Activated CD8-positive, alpha-beta T cell treated with anti-CD3 and anti-CD28 coated beads for 36 hours (primary cell): Measurements from ENCODE around the gene ADGRB3. TPM values are rescaled to one million over a fixed set of nuclear protein-coding genes. Genes with fewer than 3 reads are reported as not detected.

Source experiments
- ATAC-seq: fragments of 200-7000 bp; cut with Tn5 transposase; one replicate; pipeline ENCODE4 v1.10.0; 2021; ENCODE audit warnings: mild to moderate bottlenecking, moderate library complexity
- CTCF ChIA-PET: fragments of 350-600 bp; sonication (Branson Sonifier 250); formaldehyde crosslinking; loops from one replicate; lab custom pipeline; 2021; ENCODE audit warnings: antibody characterized with exemption; lab: Charles Lee
- POLR2A ChIA-PET: fragments of 350-600 bp; sonication (Branson Sonifier 250); formaldehyde crosslinking; loops from one replicate; lab custom pipeline; 2021; ENCODE audit warnings: antibody characterized with exemption; lab: Charles Lee
- DNase-seq: peaks from one replicate; pipeline ENCODE4 v3.0.0-alpha.2; 2020
- H3K27ac Mint-ChIP-seq: one replicate; pipeline ENCODE4 v1.8.0; 2021; ENCODE audit warnings: mild to moderate bottlenecking, mixed read lengths
- H3K27me3 Mint-ChIP-seq: one replicate; pipeline ENCODE4 v1.8.0; 2021; ENCODE audit warnings: mixed read lengths
- H3K36me3 Mint-ChIP-seq: one replicate; pipeline ENCODE4 v1.8.0; 2021; ENCODE audit warnings: low read depth, mixed read lengths
- H3K4me1 Mint-ChIP-seq: one replicate; pipeline ENCODE4 v1.8.0; 2021; ENCODE audit warnings: low read depth, mixed read lengths
- H3K4me3 Mint-ChIP-seq: one replicate; pipeline ENCODE4 v1.8.0; 2021; ENCODE audit warnings: mild to moderate bottlenecking, moderate library complexity, mixed read lengths
- H3K9me3 Mint-ChIP-seq: one replicate; pipeline ENCODE4 v1.8.0; 2021; ENCODE audit warnings: mixed read lengths
- CTCF ChIP-seq: fragments of 200-600 bp; IDR thresholded peaks from one replicate; pipeline ENCODE4 v1.8.0; 2022; ENCODE audit warnings: antibody characterized with exemption, mild to moderate bottlenecking
- intact Hi-C: fragments of 100-400 bp; cut with micrococcal nuclease; formaldehyde crosslinking; loops from one replicate; pipeline ENCODE4 v1.10.0; 2022
- total RNA-seq, 2 experiments: library from RNA; stranded (reverse); gene quantifications; one replicate each; pipeline ENCODE4 v1.2.3, GENCODE V29; 2021

Gene ADGRB3
- total RNA-seq, 2 experiments from 2014 or later = not detected

GRCh38 chr6:69390125-69390524 is 755.0 kb downstream of the ADGRB3 start:
- ChIA-PET POLR2A (no interaction called here), CTCF (no interaction called here)
- H3K36me3 Mint-ChIP-seq = no peaks in the 10 kb centered on the region
- H3K4me1 Mint-ChIP-seq = no peaks in the 10 kb centered on the region
- H3K27ac Mint-ChIP-seq = no peak overlapping the region
- no peak overlapping the region for H3K4me3 Mint-ChIP-seq
- no peaks in the 10 kb centered on the region for H3K9me3 Mint-ChIP-seq
- DNase-seq = peak; percentile 5
- no peaks in the 10 kb centered on the region for H3K27me3 Mint-ChIP-seq
- no peak for TF ChIP-seq CTCF
- intact Hi-C loops = no loop called here
- ATAC-seq = no peak

GRCh38 chr6:69391106-69391505 is 756.0 kb downstream of the ADGRB3 start:
- ATAC-seq (no peak), DNase-seq (no peak)
- H3K4me1 Mint-ChIP-seq = no peaks in the 10 kb centered on the region
- no peaks in the 10 kb centered on the region for H3K9me3 Mint-ChIP-seq
- H3K27me3 Mint-ChIP-seq = no peaks in the 10 kb centered on the region
- no peak overlapping the region for H3K27ac Mint-ChIP-seq
- intact Hi-C loops = no loop called here
- ChIA-PET POLR2A (interaction anchor here (0.6 kb wide), 1 partner anchor 622 kb away, joined by 3 read pairs; no protein-coding TSS in a partner anchor), CTCF (no interaction called here)
- TF ChIP-seq CTCF = no peak
- H3K4me3 Mint-ChIP-seq = no peak overlapping the region
- no peaks in the 10 kb centered on the region for H3K36me3 Mint-ChIP-seq

GRCh38 chr6:69392745-69393144 is 757.7 kb downstream of the ADGRB3 start:
- Mint-ChIP-seq H3K27me3 (no peaks in the 10 kb centered on the region), H3K27ac (no peak overlapping the region), H3K9me3 (no peaks in the 10 kb centered on the region), H3K36me3 (no peaks in the 10 kb centered on the region), H3K4me3 (no peak overlapping the region), H3K4me1 (no peaks in the 10 kb centered on the region)
- TF ChIP-seq CTCF = no peak
- no peak for ATAC-seq
- CTCF ChIA-PET = no interaction called here
- POLR2A ChIA-PET = no interaction called here
- intact Hi-C loops = no loop called here
- DNase-seq = no peak

GRCh38 chr6:69398311-69398710 is 763.2 kb downstream of the ADGRB3 start:
- no peak for TF ChIP-seq CTCF
- DNase-seq (no peak), ATAC-seq (no peak)
- CTCF ChIA-PET = no interaction called here
- intact Hi-C loops = no loop called here
- H3K27me3 Mint-ChIP-seq = no peaks in the 10 kb centered on the region
- H3K4me1 Mint-ChIP-seq = no peaks in the 10 kb centered on the region
- H3K4me3 Mint-ChIP-seq = no peak overlapping the region
- no peaks in the 10 kb centered on the region for H3K9me3 Mint-ChIP-seq
- H3K27ac Mint-ChIP-seq = no peak overlapping the region
- POLR2A ChIA-PET = no interaction called here
- no peaks in the 10 kb centered on the region for H3K36me3 Mint-ChIP-seq

GRCh38 chr6:69398729-69399128 is 763.6 kb downstream of the ADGRB3 start:
- ChIA-PET POLR2A (no interaction called here), CTCF (no interaction called here)
- H3K36me3 Mint-ChIP-seq = no peaks in the 10 kb centered on the region
- no peaks in the 10 kb centered on the region for H3K27me3 Mint-ChIP-seq
- no peak for ATAC-seq
- TF ChIP-seq CTCF = no peak
- no peak overlapping the region for H3K4me3 Mint-ChIP-seq
- H3K9me3 Mint-ChIP-seq = no peaks in the 10 kb centered on the region
- H3K4me1 Mint-ChIP-seq = no peaks in the 10 kb centered on the region
- no peak for DNase-seq
- intact Hi-C loops = no loop called here
- H3K27ac Mint-ChIP-seq = no peak overlapping the region
